H1 (cell line): ENCODE measurements around the gene CDH6. TPM values are rescaled to one million over a fixed set of nuclear protein-coding genes. Genes with fewer than 3 reads are reported as not detected.

Source experiments
- CTCF ChIA-PET: fragments of 300-600 bp; sonication (Branson Sonifier 250); formaldehyde crosslinking; loops from one replicate; lab custom pipeline; 2021; ENCODE audit not compliant: partially characterized antibody; lab: Charles Lee
- POLR2A ChIA-PET: fragments of 300-600 bp; sonication (Branson Sonifier 250); formaldehyde crosslinking; loops from one replicate; lab custom pipeline; 2021; ENCODE audit warnings: inconsistent platforms; ENCODE audit not compliant: partially characterized antibody; lab: Charles Lee
- DNase-seq, 2 experiments: peaks; one replicate each; pipeline versions ENCODE4 v3.0.0 to v3.0.0-alpha.2; 2010 to 2022; ENCODE audit warnings: low spot score in 2 of 2, low read depth in 1 of 2, mixed read lengths in 1 of 2
- FAIRE-seq: peaks from 2 replicates; lab custom pipeline; 2011; peaks lifted over from hg19 to GRCh38; lab: Jason Lieb, UNC
- H2AFZ ChIP-seq: 2 replicates; pipeline ENCODE4 v1.8.1; 2012; ENCODE audit warnings: low read length, inconsistent platforms
- H2AK5ac ChIP-seq: 2 replicates; pipeline ENCODE4 v1.6.1; 2013; ENCODE audit warnings: low read depth, low read length
- H2BK120ac ChIP-seq: replicated peaks from 2 replicates; pipeline ENCODE3; 2013; ENCODE audit warnings: low read depth, low read length, inconsistent platforms
- H2BK12ac ChIP-seq: 2 replicates; pipeline ENCODE4 v1.6.1; 2013; ENCODE audit warnings: low read depth, low read length
- H2BK15ac ChIP-seq: 2 replicates; pipeline ENCODE4 v1.6.1; 2013; ENCODE audit warnings: low read length
- H2BK20ac ChIP-seq: 2 replicates; pipeline ENCODE4 v1.6.1; 2013; ENCODE audit warnings: low read length
- H2BK5ac ChIP-seq: 2 replicates; pipeline ENCODE4 v1.6.1; 2013; ENCODE audit warnings: low read depth, low read length
- H3K14ac ChIP-seq: 2 replicates; pipeline ENCODE4 v1.6.1; 2013; ENCODE audit warnings: inconsistent platforms; ENCODE audit not compliant: insufficient read length
- H3K18ac ChIP-seq: 2 replicates; pipeline ENCODE4 v1.6.1; 2013; ENCODE audit warnings: low read length; ENCODE audit errors: extremely low read depth
- H3K23ac ChIP-seq: 2 replicates; pipeline ENCODE4 v1.6.1; 2013; ENCODE audit warnings: inconsistent platforms; ENCODE audit not compliant: insufficient read length
- H3K23me2 ChIP-seq: 2 replicates; pipeline ENCODE4 v1.6.1; 2013; ENCODE audit warnings: low read depth, low read length
- H3K27ac ChIP-seq: 2 replicates; pipeline ENCODE4 v1.6.1; 2011; ENCODE audit warnings: low read depth, low read length, inconsistent platforms
- H3K27me3 ChIP-seq, 4 experiments: replicated peaks in 1 of 4; 1 replicate in 1 of 4; 2 replicates in 3 of 4; pipeline versions ENCODE4 v1.6.1 to v1.8.1; 2011 to 2013; ENCODE audit warnings: low read length in 3 of 4, mild to moderate bottlenecking in 3 of 4, inconsistent platforms in 2 of 4, mixed read lengths in 2 of 4, moderate library complexity in 1 of 4; ENCODE audit not compliant: control insufficient read depth in 3 of 4, insufficient read depth in 3 of 4; ENCODE audit errors: extremely low read depth in 1 of 4
- H3K36me3 ChIP-seq, 4 experiments: 2 replicates each; pipeline versions ENCODE4 v1.6.1 to v1.8.1; 2011 to 2013; ENCODE audit warnings: mild to moderate bottlenecking in 4 of 4, low read length in 3 of 4, moderate library complexity in 2 of 4, control low read depth in 1 of 4, inconsistent platforms in 1 of 4; ENCODE audit not compliant: insufficient read depth in 4 of 4, control insufficient read depth in 2 of 4
- H3K4ac ChIP-seq: replicated peaks from 2 replicates; pipeline ENCODE3; 2013; ENCODE audit warnings: low read length, low read depth, mixed read lengths, inconsistent platforms; ENCODE audit not compliant: insufficient read length
- H3K4me1 ChIP-seq, 4 experiments: replicated peaks in 1 of 4; 1 replicate in 1 of 4; 2 replicates in 3 of 4; pipeline versions ENCODE4 v1.6.1 to v1.8.1; 2011 to 2013; ENCODE audit warnings: low read length in 3 of 4, inconsistent platforms in 2 of 4, mixed read lengths in 1 of 4; ENCODE audit not compliant: insufficient read depth in 4 of 4, control insufficient read depth in 3 of 4
- H3K4me2 ChIP-seq, 2 experiments: 2 replicates each; pipeline versions ENCODE4 v1.6.1 to v1.8.1; 2011 to 2013; ENCODE audit warnings: low read depth in 2 of 2, low read length in 2 of 2, control low read depth in 1 of 2, inconsistent platforms in 1 of 2, mild to moderate bottlenecking in 1 of 2; ENCODE audit not compliant: insufficient read depth in 1 of 2
- H3K4me3 ChIP-seq, 4 experiments: fragments of 200-600, 300-600 bp in 1 of 4; sonication (generic), shearing (Covaris generic), sonication (Bioruptor Twin) in 1 of 4; 2 replicates each; pipeline versions ENCODE4 v1.5.1 to v1.8.1; 2011 to 2016; ENCODE audit warnings: low read length in 4 of 4, low read depth in 3 of 4, control low read depth in 2 of 4, inconsistent platforms in 2 of 4, mild to moderate bottlenecking in 2 of 4, mixed read lengths in 1 of 4, moderate library complexity in 1 of 4; ENCODE audit not compliant: insufficient read depth in 2 of 4; ENCODE audit errors: extremely low read depth in 1 of 4
- H3K56ac ChIP-seq: replicated peaks from 2 replicates; pipeline ENCODE3; 2013; ENCODE audit warnings: low read depth, mild to moderate bottlenecking, mixed read lengths, low read length, inconsistent platforms; ENCODE audit not compliant: insufficient read length
- H3K79me1 ChIP-seq: 2 replicates; pipeline ENCODE4 v1.6.1; 2013; ENCODE audit warnings: low read depth, low read length, control low read depth
- H3K79me2 ChIP-seq, 2 experiments: 2 replicates each; pipeline versions ENCODE4 v1.6.1 to v1.8.1; 2012 to 2013; ENCODE audit warnings: low read length in 2 of 2, mild to moderate bottlenecking in 2 of 2, inconsistent platforms in 1 of 2; ENCODE audit not compliant: insufficient read depth in 2 of 2, control insufficient read depth in 1 of 2
- H3K9ac ChIP-seq, 4 experiments: replicated peaks in 1 of 4; 1 replicate in 1 of 4; 2 replicates in 3 of 4; pipeline versions ENCODE4 v1.6.1 to v1.8.1; 2011 to 2013; ENCODE audit warnings: low read depth in 3 of 4, low read length in 3 of 4, control low read depth in 2 of 4, mild to moderate bottlenecking in 2 of 4, moderate library complexity in 2 of 4, inconsistent platforms in 1 of 4; ENCODE audit errors: extremely low read depth in 1 of 4
- H3K9me3 ChIP-seq, 2 experiments: 2 replicates each; pipeline versions ENCODE4 v1.6.1 to v1.8.1; 2012 to 2013; ENCODE audit warnings: mild to moderate bottlenecking in 2 of 2, moderate library complexity in 2 of 2, control low read depth in 1 of 2, inconsistent platforms in 1 of 2, low read depth in 1 of 2, low read length in 1 of 2, mixed read lengths in 1 of 2; ENCODE audit not compliant: insufficient read depth in 2 of 2
- H4K20me1 ChIP-seq, 2 experiments: replicated peaks in 1 of 2; 2 replicates each; pipeline versions ENCODE3 to v1.8.1; 2011 to 2013; ENCODE audit warnings: inconsistent platforms in 2 of 2, low read length in 2 of 2, mild to moderate bottlenecking in 1 of 2; ENCODE audit not compliant: insufficient read depth in 2 of 2, control insufficient read depth in 1 of 2
- H4K5ac ChIP-seq: 2 replicates; pipeline ENCODE4 v1.6.1; 2013; ENCODE audit warnings: low read length, low read depth, mixed read lengths, inconsistent platforms; ENCODE audit not compliant: insufficient read length
- H4K8ac ChIP-seq: 2 replicates; pipeline ENCODE4 v1.8.0; 2013; ENCODE audit warnings: mild to moderate bottlenecking, moderate library complexity, low read length, inconsistent platforms; ENCODE audit not compliant: insufficient read depth; ENCODE audit errors: extremely low read depth
- H4K91ac ChIP-seq: replicated peaks from 2 replicates; pipeline ENCODE3; 2013; ENCODE audit warnings: low read length, mixed read lengths, inconsistent platforms; ENCODE audit not compliant: insufficient read length
- ASH2L ChIP-seq: fragments of 200-600, 300-600 bp; sonication (generic); IDR thresholded peaks from one replicate; pipeline ENCODE4 v1.7.1; 2017; ENCODE audit warnings: low read length
- CTBP2 ChIP-seq: IDR thresholded peaks from 2 replicates; pipeline ENCODE4 v1.7.0; 2011; ENCODE audit warnings: borderline replicate concordance, mild to moderate bottlenecking, moderate library complexity, mixed read lengths, low read length; ENCODE audit not compliant: insufficient read depth, insufficient read length
- EGR1 ChIP-seq: IDR thresholded peaks from 2 replicates; pipeline ENCODE4 v1.6.1; 2011; ENCODE audit warnings: low read depth, low read length, borderline replicate concordance
- EP300 ChIP-seq, 2 experiments: IDR thresholded peaks; 1 replicate in 1 of 2; 2 replicates in 1 of 2; pipeline ENCODE4 v1.6.1; 2011 to 2012; ENCODE audit warnings: low read depth in 2 of 2, low read length in 2 of 2, mild to moderate bottlenecking in 2 of 2, borderline replicate concordance in 1 of 2, inconsistent platforms in 1 of 2, moderate library complexity in 1 of 2
- FOSL1 ChIP-seq: IDR thresholded peaks from 2 replicates; pipeline ENCODE4 v1.6.1; 2011; ENCODE audit warnings: mild to moderate bottlenecking, low read depth, low read length, moderate library complexity; ENCODE audit not compliant: insufficient read depth
- GABPA ChIP-seq: IDR thresholded peaks from 2 replicates; pipeline ENCODE4 v1.6.1; 2011; ENCODE audit warnings: mild to moderate bottlenecking, low read length, moderate library complexity, borderline replicate concordance; ENCODE audit not compliant: insufficient read depth
- KDM5A ChIP-seq: fragments of 200-600 bp; IDR thresholded peaks from 2 replicates; pipeline ENCODE4 v1.7.1; 2012; ENCODE audit warnings: mild to moderate bottlenecking, low read length, inconsistent platforms, mixed read lengths
- POLR2AphosphoS5 ChIP-seq: IDR thresholded peaks from 2 replicates; pipeline ENCODE4 v1.6.1; 2011; ENCODE audit warnings: low read depth, low read length
- POU5F1 ChIP-seq: IDR thresholded peaks from 2 replicates; pipeline ENCODE4 v1.6.1; 2011; ENCODE audit warnings: low read depth, mild to moderate bottlenecking, low read length, moderate library complexity
- SIX5 ChIP-seq: IDR thresholded peaks from 2 replicates; pipeline ENCODE4 v1.6.1; 2011; ENCODE audit warnings: mild to moderate bottlenecking, low read depth, low read length
- SP4 ChIP-seq: IDR thresholded peaks from 2 replicates; pipeline ENCODE4 v1.6.1; 2012; ENCODE audit warnings: low read length, inconsistent platforms
- TAF7 ChIP-seq: optimal IDR thresholded peaks from 2 replicates; pipeline ENCODE3; 2011; ENCODE audit warnings: low read depth, mild to moderate bottlenecking, inconsistent platforms, low read length, moderate library complexity, borderline replicate concordance
- TBP ChIP-seq: IDR thresholded peaks from 2 replicates; pipeline ENCODE4 v1.6.1; 2011; ENCODE audit warnings: low read depth, low read length, improper control_type of control experiment
- WGBS, 2 experiments: shearing (Covaris generic) in 1 of 2; methylation state at CpG; one replicate each; pipeline versions ENCODE4 v1.1.6 to v1.1.7; 2013 to 2015; ENCODE audit warnings: low lambda C conversion rate in 2 of 2, mixed read lengths in 2 of 2, inconsistent platforms in 1 of 2, low coverage in 1 of 2, missing lambda C conversion rate in 1 of 2; ENCODE audit not compliant: insufficient replicate concordance in 2 of 2, insufficient coverage in 1 of 2, insufficient read length in 1 of 2; ENCODE audit errors: extremely low coverage in 1 of 2, missing lambda C conversion rate in 1 of 2; 5-methylcytosine and 5-hydroxymethylcytosine counted together
- polyA plus RNA-seq, 7 experiments: library from polyadenylated mRNA; depleted of rRNA in 3 of 7; stranded (reverse) in 5 of 7; unstranded in 2 of 7; fragments of >200 nt in 5 of 7; fragments of 200-250 nt in 2 of 7; gene quantifications; 1 replicate in 5 of 7; 2 replicates in 1 of 7; 4 replicates in 1 of 7; pipeline versions ENCODE4 v1.2.1 to v1.2.3, GENCODE V29; 2011 to 2013; ENCODE audit warnings: missing spikeins in 2 of 7, mixed read lengths in 2 of 7
- total RNA-seq: library from RNA; stranded (reverse); fragmentation: NEBNext Ultra II Directional; extraction: Animal tissue kit (Norgen Biotek cat#: 25700); gene quantifications from 2 replicates; pipeline ENCODE4 v1.2.1, GENCODE V29; 2021
- TF ChIP-seq, protein P1 (sequence below): IDR thresholded peaks from 2 replicates; pipeline ENCODE4 v1.6.1; 2011; ENCODE audit warnings: low read length, improper control_type of control experiment

CDH6 gene
- total and polyA plus RNA-seq, 2 of the 8 experiments (the other 6 are each of a cell fraction or from before 2014, with no cell fraction given) = 1.4 to 1.9 TPM

DNA sequence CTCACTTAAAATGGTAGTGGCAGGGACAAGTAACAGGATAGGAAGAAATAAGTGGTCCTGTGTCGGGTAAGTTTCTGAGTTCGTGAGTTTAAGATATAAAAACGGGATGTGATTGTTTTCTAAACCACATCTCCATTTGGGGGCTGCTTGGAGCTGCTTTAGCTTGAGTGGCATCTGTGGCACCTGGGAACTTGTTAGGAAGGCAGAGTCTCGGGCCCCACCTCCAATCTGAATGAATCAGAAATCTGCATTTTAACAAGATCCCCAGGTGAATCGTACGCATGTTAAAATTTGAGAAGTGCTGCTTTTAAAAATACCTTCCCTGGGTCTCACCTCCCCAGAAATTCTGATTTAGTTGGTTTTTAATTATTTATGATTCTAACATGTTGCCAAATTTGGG lies 78.1 kb downstream of the CDH6 start:
- POLR2A ChIA-PET = no interaction called here
- Histone ChIP-seq H3K4me3 (no peak overlapping the region), H3K14ac (no peak overlapping the region), H3K56ac (no peak overlapping the region), H2AK5ac (no peak overlapping the region), H3K27me3 (no peaks in the 10 kb centered on the region), H3K23ac (no peak overlapping the region), H4K5ac (no peak overlapping the region), H2BK20ac (no peak overlapping the region), H3K9me3 (no peaks in the 10 kb centered on the region), H2BK15ac (no peak overlapping the region), H3K79me2 (no peaks in the 10 kb centered on the region), H3K27ac (no peak overlapping the region), H2AFZ (0 out of 2 replicates have a peak overlapping the region, but pooled peaks have one; percentile 56), H3K36me3 (no peaks in the 10 kb centered on the region), H4K91ac (no peak overlapping the region), H2BK12ac (no peak overlapping the region), H3K23me2 (no peaks in the 10 kb centered on the region), H2BK5ac (peak overlapping the region; percentile 46; the same call in 1 of the 2 replicates), H3K4me2 (no peak overlapping the region), H3K4me1 (peaks cover 0 to 13% (median 6%) of the 10 kb centered on the region in 4 experiments; a peak in 3 of 7 replicates), H4K8ac (no peak overlapping the region), H4K20me1 (no peaks in the 10 kb centered on the region), H3K9ac (no peak overlapping the region), H2BK120ac (no peak overlapping the region), H3K4ac (no peak overlapping the region), H3K18ac (no peak overlapping the region), H3K79me1 (no peaks in the 10 kb centered on the region)
- FAIRE-seq (no peak), DNase-seq (no peak)
- 72% methylated on average over 6 of the region's 6 CpGs; no CpG with 5 or more reads in 1 of the 2 experiments for WGBS, 2 experiments
- CTCF ChIA-PET = interaction anchor here (0.8 to 6.3 kb wide), 7 partner anchors 12 to 86 kb away, joined by 3 to 67 read pairs (median 13); no protein-coding TSS in a partner anchor
- TF ChIP-seq, protein P1, sequence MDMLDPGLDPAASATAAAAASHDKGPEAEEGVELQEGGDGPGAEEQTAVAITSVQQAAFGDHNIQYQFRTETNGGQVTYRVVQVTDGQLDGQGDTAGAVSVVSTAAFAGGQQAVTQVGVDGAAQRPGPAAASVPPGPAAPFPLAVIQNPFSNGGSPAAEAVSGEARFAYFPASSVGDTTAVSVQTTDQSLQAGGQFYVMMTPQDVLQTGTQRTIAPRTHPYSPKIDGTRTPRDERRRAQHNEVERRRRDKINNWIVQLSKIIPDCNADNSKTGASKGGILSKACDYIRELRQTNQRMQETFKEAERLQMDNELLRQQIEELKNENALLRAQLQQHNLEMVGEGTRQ = no peak
- TF ChIP-seq SP4 = no peak
- TF ChIP-seq KDM5A = no peak
- no peak for TF ChIP-seq FOSL1
- TF ChIP-seq ASH2L = no peak
- no peak for TF ChIP-seq CTBP2
- TF ChIP-seq TBP = no peak
- TF ChIP-seq TAF7 = no peak
- TF ChIP-seq EGR1 = no peak
- no peak for TF ChIP-seq POLR2AphosphoS5
- no peak for TF ChIP-seq SIX5
- TF ChIP-seq GABPA = no peak
- no peak for TF ChIP-seq EP300 (IDR thresholded peaks at IDR 0.05; ENCODE audit: borderline replicate concordance in 1 of 2, low read depth in 2 of 2, low read length in 2 of 2)
- TF ChIP-seq POU5F1 = no peak
